GM23248 (cell line): ENCODE results near the gene TFEB.

Experiments
- EZH2 ChIP-seq: fragments of 200-600 bp; sonication (generic); IDR thresholded peaks from 2 replicates; pipeline ENCODE4 v1.6.1; 2018; ENCODE audit warnings: antibody characterized with exemption, mild to moderate bottlenecking; ENCODE audit not compliant: insufficient read depth, poor library complexity, severe bottlenecking
- EZH2phosphoT487 ChIP-seq: fragments of 200-600 bp; sonication (generic); IDR thresholded peaks from 2 replicates; pipeline ENCODE4 v1.6.1; 2018; ENCODE audit warnings: antibody characterized with exemption, moderate library complexity, mild to moderate bottlenecking, low read depth; ENCODE audit not compliant: insufficient read depth

GRCh38 chr6:41711323-41712038, 23.9 kb downstream of the TFEB start:
- no peak for TF ChIP-seq EZH2
- TF ChIP-seq EZH2phosphoT487: no peak
